Measurements from ENCODE around the gene SLC13A5.
"Not testable (repeated sequence)": the region's sequence is repeated elsewhere in the genome, so short reads cannot be mapped to it uniquely, and the experiment has no call there.

SLC13A5 gene

GRCh38 chr17:6711081-6711674 lies 2.0 kb downstream of the SLC13A5 start:
- DNase-seq (ENCODE audit: low read depth, low spot score), result no peak

GRCh38 chr17:6710317-6710716 lies 2.9 kb downstream of the SLC13A5 start:
- no peak for DNase-seq (ENCODE audit: low read depth, low spot score)

GRCh38 chr17:6708357-6708961 lies 4.7 kb downstream of the SLC13A5 start:
- no peak for DNase-seq (ENCODE audit: low read depth, low spot score)

GRCh38 chr17:6706996-6707395 lies 6.2 kb downstream of the SLC13A5 start:
- DNase-seq (ENCODE audit: low read depth, low spot score), result no peak

- DNase-seq (ENCODE audit: low read depth, low spot score), result no peak
Observed at GRCh38 chr17:6706499-6706898, 6.7 kb downstream of the SLC13A5 start.

GRCh38 chr17:6704470-6705052 lies 8.6 kb downstream of the SLC13A5 start:
- no peak for DNase-seq (ENCODE audit: low read depth, low spot score)

- no peak for DNase-seq (ENCODE audit: low read depth, low spot score)
Observed at GRCh38 chr17:6703751-6704150, 9.4 kb downstream of the SLC13A5 start.

GRCh38 chr17:6702567-6703215 lies 10.5 kb downstream of the SLC13A5 start:
- DNase-seq (ENCODE audit: low read depth, low spot score), result no peak

- DNase-seq (ENCODE audit: low read depth, low spot score), result no peak
Observed at GRCh38 chr17:6701719-6702118, 11.4 kb downstream of the SLC13A5 start.

GRCh38 chr17:6700948-6701307 lies 12.2 kb downstream of the SLC13A5 start:
- no peak for DNase-seq (ENCODE audit: low read depth, low spot score)

GRCh38 chr17:6699997-6700947 lies 12.9 kb downstream of the SLC13A5 start:
- DNase-seq (ENCODE audit: low read depth, low spot score), result no peak

GRCh38 chr17:6698004-6698403 lies 15.2 kb downstream of the SLC13A5 start:
- DNase-seq (ENCODE audit: low read depth, low spot score), result no peak

GRCh38 chr17:6696906-6697305 lies 16.3 kb downstream of the SLC13A5 start:
- DNase-seq (ENCODE audit: low read depth, low spot score), result no peak

GRCh38 chr17:6695565-6695964 lies 17.6 kb downstream of the SLC13A5 start:
- DNase-seq (ENCODE audit: low read depth, low spot score), result no peak

- DNase-seq (ENCODE audit: low read depth, low spot score), result no peak
Observed at GRCh38 chr17:6695051-6695450, 18.1 kb downstream of the SLC13A5 start.

GRCh38 chr17:6691958-6692357 lies 21.2 kb downstream of the SLC13A5 start:
- not testable (repeated sequence) for DNase-seq (ENCODE audit: low read depth, low spot score)

GRCh38 chr17:6691546-6691945 lies 21.6 kb downstream of the SLC13A5 start:
- DNase-seq (ENCODE audit: low read depth, low spot score), result no peak

GRCh38 chr17:6690641-6691040 lies 22.5 kb downstream of the SLC13A5 start:
- no peak for DNase-seq (ENCODE audit: low read depth, low spot score)

GRCh38 chr17:6688944-6689343 lies 24.2 kb downstream of the SLC13A5 start:
- no peak for DNase-seq (ENCODE audit: low read depth, low spot score)

- DNase-seq (ENCODE audit: low read depth, low spot score), result no peak
Observed at GRCh38 chr17:6686026-6686425, 27.1 kb downstream of the SLC13A5 start.

GRCh38 chr17:6684881-6685767 lies 28.0 kb downstream of the SLC13A5 start:
- no peak for DNase-seq (ENCODE audit: low read depth, low spot score)
